WERI-Rb-1 (cell line): ENCODE measurements around the gene WDFY3.

Experiments used
- DNase-seq: peaks from one replicate; pipeline ENCODE4 v3.0.0-alpha.2; 2020
- H3K27ac ChIP-seq: fragments of 250-450 bp; sonication (Bioruptor Pico); 2 replicates; pipeline ENCODE4 v1.5.1; 2020; ENCODE audit warnings: mild to moderate bottlenecking, moderate library complexity
- H3K27me3 ChIP-seq: fragments of 250-450 bp; sonication (Bioruptor Pico); 2 replicates; pipeline ENCODE4 v1.5.1; 2021; ENCODE audit warnings: mild to moderate bottlenecking, low read depth, moderate library complexity; ENCODE audit not compliant: insufficient read depth, severe bottlenecking
- H3K36me3 ChIP-seq: fragments of 250-450 bp; sonication (Bioruptor Pico); 2 replicates; pipeline ENCODE4 v1.5.1; 2020; ENCODE audit warnings: mild to moderate bottlenecking, moderate library complexity
- H3K4me3 ChIP-seq: 2 replicates; pipeline ENCODE4 v1.5.1; 2011; ENCODE audit warnings: low read depth, mild to moderate bottlenecking, control low read depth, low read length
- H3K9me3 ChIP-seq: fragments of 250-450 bp; sonication (Bioruptor Pico); 2 replicates; pipeline ENCODE4 v1.5.1; 2021; ENCODE audit warnings: mild to moderate bottlenecking, moderate library complexity; ENCODE audit not compliant: severe bottlenecking
- CTCF ChIP-seq: IDR thresholded peaks from 2 replicates; pipeline ENCODE4 v1.5.1; 2011; ENCODE audit warnings: low read depth, mild to moderate bottlenecking, control low read depth, inconsistent platforms, low read length

WDFY3 gene

GRCh38 chr4:84877051-84877833 lies 89.2 kb downstream of the WDFY3 start:
- H3K36me3 ChIP-seq: no peaks in the 10 kb centered on the region
- H3K27me3 ChIP-seq: no peaks in the 10 kb centered on the region
- no peak for TF ChIP-seq CTCF
- H3K4me3 ChIP-seq: no peak overlapping the region
- no peak overlapping the region for H3K27ac ChIP-seq
- H3K9me3 ChIP-seq: no peaks in the 10 kb centered on the region
- DNase-seq: peak; percentile 22

- Histone ChIP-seq H3K4me3 (no peak overlapping the region), H3K27me3 (no peaks in the 10 kb centered on the region), H3K36me3 (no peaks in the 10 kb centered on the region), H3K27ac (no peak overlapping the region), H3K9me3 (no peaks in the 10 kb centered on the region)
- no peak for DNase-seq
- no peak for TF ChIP-seq CTCF
Measured at GRCh38 chr4:84875636-84876371, 90.7 kb downstream of the WDFY3 start.

GRCh38 chr4:84874619-84875018 lies 91.9 kb downstream of the WDFY3 start:
- TF ChIP-seq CTCF: no peak

GRCh38 chr4:84870398-84871163 lies 95.9 kb downstream of the WDFY3 start:
- Histone ChIP-seq H3K27me3 (no peaks in the 10 kb centered on the region), H3K27ac (no peak overlapping the region), H3K9me3 (no peaks in the 10 kb centered on the region), H3K36me3 (no peaks in the 10 kb centered on the region), H3K4me3 (no peak overlapping the region)
- DNase-seq: no peak
- TF ChIP-seq CTCF: no peak

More at GRCh38 chr4:84874619-84875018, 91.9 kb downstream of the WDFY3 start:
- Histone ChIP-seq H3K36me3 (no peaks in the 10 kb centered on the region), H3K27me3 (no peaks in the 10 kb centered on the region), H3K4me3 (no peak overlapping the region), H3K27ac (no peak overlapping the region), H3K9me3 (no peaks in the 10 kb centered on the region)
- no peak for DNase-seq

- Histone ChIP-seq H3K9me3 (no peaks in the 10 kb centered on the region), H3K36me3 (no peaks in the 10 kb centered on the region), H3K27me3 (no peaks in the 10 kb centered on the region), H3K27ac (no peak overlapping the region), H3K4me3 (no peak overlapping the region)
- no peak for DNase-seq
- TF ChIP-seq CTCF: no peak
Measured at GRCh38 chr4:84866295-84866694, 100.2 kb downstream of the WDFY3 start.
